GM04503 (cell line): ENCODE results near the gene CASZ1.

Experiments
- DNase-seq: peaks from one replicate; pipeline ENCODE4 v3.0.0-alpha.2; 2012; ENCODE audit warnings: low read depth

Gene CASZ1

DNA sequence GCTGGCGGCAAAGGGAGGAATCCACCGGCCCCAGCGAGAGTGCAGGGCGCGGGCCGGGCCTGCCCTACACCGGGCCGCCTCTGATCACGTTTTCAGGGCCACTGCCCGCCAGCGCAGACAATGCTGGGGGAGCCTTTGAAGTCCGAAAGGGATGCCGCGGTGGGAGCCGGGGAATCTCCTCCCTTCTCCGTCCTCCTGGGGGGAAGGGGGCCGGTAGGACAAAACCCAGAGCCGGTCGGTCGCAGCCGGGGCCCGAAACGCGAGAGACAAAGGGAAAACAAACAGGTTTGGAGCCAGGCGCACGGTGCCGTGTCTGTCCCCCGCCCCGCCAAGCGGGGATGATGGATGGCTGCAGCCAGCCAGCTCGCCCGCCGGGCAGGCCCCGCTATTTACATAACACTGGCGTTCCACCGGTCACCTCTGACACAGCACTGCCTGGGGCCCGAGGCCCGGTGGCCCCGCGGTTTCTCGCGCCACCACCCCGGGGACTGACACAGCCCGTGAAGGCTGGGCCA, 92.0 kb downstream of the CASZ1 start:
- DNase-seq = no peak

- no peak for DNase-seq
These were observed 92.7 kb downstream of the CASZ1 start for GRCh38 chr1:10703702-10704101.

- DNase-seq = no peak
These were observed 95.3 kb downstream of the CASZ1 start for GRCh38 chr1:10701145-10701544.

- DNase-seq = no peak
These were observed 97.0 kb downstream of the CASZ1 start for GRCh38 chr1:10699470-10699835.

DNA sequence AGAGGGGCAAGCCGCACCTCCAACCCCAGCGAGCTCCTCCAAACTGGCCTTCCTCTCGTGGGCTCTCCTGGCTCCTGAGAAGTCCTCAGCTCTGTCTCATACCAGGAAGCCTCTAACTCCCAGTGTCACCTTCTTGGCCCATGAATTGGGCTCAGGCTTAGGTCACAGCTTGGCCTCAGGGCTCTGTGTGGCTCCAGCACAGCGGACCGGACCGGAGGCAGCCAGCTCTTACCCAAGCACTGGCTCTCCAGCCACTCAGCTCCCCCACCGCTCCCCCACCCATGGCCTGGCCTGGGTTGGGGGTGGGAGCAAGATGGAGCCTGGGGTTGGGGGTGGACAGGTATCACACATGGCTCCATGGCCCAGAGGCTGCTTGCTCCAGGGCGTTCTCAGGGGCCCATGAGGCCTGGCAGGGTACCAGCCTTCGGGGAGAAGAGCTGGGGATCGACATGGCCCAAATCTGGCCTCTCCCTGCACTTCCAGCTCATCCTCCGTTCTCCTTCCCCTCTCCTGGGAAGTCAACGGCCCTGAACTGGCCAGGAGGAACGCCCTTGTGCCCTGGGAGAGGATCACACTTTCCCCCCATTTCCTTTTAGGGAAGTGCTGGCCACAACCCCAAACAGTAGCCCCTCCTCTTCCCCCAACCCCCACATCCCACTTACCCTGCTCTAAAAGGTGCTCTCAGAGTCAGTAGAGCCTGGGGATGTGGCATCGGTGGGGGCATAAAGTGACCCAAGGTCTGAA, 97.5 kb downstream of the CASZ1 start:
- no peak for DNase-seq

DNA sequence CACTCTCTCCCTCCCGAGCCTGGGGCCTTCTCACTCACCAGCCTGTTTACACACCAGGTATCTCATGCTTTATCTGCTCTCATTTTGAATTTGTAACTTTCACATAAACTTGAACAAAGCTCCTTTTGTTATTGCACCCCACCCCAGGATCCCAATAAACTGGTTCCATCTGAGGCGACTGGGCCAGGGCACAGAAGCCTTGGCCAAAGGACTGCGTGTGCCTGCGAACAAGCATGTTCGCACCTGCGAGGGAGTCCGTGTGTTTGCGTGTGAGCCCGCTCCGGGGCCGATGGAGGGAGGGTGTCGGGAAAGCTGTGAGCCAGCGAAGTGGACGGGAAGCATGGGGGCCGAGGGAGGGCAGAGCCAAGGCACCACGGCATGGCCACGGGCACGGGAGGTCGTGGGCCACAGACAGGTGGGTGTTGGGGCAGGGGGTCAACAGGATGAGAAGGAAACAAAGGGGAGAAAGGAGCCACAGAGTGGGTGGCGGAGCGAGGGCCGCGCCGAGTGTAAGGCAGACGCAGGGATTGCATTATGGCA, 98.8 kb downstream of the CASZ1 start:
- no peak for DNase-seq

- no peak for DNase-seq
These were observed 99.5 kb downstream of the CASZ1 start for GRCh38 chr1:10696977-10697376.

- peak; percentile 12 for DNase-seq
These were observed 101.5 kb downstream of the CASZ1 start for GRCh38 chr1:10694633-10695627.

DNA sequence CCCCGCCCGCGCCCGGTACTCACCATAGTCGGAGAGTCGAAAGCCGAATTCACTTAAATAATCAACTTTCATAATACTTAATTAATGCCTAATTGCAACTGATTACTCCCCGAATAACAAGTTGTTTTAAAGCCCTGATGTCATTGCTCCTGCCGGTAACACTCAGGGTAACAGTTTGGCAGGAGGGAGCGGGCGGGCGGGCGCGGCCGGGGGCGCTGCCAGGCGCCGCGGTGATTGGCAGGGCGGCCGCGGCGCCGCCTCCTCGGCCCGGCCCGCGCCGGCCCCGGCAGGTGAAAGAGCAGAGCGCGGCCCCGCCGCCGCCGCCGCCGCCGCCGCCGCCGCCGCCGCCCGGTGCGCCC, 102.2 kb downstream of the CASZ1 start:
- DNase-seq = no peak

GRCh38 chr1:10693497-10694273, 102.8 kb downstream of the CASZ1 start:
- DNase-seq = no peak

DNA sequence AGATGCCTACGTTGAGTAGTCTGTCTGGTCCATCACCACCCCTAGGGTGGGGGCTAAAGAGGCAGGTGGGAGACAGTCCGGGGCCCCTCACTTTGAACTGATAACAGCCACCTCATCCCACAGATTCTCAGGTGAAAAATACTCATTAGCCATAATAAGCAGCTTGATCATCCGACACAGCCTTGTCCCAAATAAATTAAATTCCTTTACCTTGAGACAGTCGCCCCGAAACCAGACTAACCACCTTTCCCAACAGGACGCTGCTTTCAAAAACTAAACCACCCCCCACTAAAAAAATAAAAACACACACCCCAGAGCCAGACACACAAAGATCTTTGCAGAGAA, 103.3 kb downstream of the CASZ1 start:
- DNase-seq = no peak

- no peak for DNase-seq
These were observed 103.9 kb downstream of the CASZ1 start for GRCh38 chr1:10692401-10693021.

GRCh38 chr1:10691740-10692125, 104.7 kb downstream of the CASZ1 start:
- no peak for DNase-seq

- DNase-seq = no peak
These were observed 105.2 kb downstream of the CASZ1 start for GRCh38 chr1:10691075-10691739.

GRCh38 chr1:10690484-10690883, 106.0 kb downstream of the CASZ1 start:
- DNase-seq = no peak

DNA sequence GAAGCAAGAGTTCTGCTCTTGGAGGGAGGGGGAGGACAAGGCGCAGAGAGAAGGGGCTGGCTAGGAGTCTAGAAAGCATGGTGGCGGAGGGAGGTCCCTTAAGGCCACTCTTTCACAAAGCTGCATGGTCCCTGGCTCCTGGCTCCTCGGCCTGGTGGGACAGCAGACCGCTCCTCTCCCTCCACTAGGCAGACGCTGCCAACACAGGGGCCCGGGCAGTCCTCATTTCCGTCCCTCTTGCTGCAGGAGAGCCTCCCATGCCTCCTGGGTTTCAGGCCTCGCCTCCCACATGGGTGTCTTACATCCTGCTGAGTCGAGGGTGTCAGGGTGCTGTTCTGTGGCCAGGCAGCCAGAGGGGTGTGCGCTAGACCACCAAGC, 108.0 kb downstream of the CASZ1 start:
- DNase-seq = no peak

DNA sequence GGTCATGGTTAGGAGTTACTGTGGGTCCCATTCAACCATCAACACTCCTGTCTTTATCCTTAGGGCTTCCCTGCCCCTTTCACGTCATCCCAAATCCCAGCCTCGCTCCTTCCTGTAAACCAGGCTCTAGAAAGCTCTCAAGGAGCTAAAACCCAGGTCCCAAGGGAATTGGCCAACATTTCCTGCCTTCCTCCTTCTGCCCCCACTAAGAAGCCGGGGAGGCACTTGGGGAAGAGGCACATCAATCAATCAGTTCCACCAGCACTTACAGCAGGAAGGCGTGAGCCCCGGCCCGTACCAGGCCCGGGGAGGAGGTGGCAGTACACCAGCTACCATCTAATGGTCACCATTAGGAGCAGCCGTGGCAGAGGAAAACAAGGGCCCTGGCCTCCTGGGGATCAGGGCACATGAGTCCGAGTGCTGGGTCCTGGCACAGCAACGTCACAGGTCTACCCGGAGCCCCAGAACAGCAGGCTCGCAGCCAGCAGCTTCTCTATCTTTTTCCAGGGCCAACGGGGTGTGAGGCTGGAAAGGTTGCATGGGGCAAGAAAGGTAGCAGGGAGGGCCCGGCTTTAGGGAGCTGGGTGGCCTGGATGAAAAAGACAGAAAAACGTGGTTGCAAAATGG, 108.6 kb downstream of the CASZ1 start:
- DNase-seq = no peak

DNA sequence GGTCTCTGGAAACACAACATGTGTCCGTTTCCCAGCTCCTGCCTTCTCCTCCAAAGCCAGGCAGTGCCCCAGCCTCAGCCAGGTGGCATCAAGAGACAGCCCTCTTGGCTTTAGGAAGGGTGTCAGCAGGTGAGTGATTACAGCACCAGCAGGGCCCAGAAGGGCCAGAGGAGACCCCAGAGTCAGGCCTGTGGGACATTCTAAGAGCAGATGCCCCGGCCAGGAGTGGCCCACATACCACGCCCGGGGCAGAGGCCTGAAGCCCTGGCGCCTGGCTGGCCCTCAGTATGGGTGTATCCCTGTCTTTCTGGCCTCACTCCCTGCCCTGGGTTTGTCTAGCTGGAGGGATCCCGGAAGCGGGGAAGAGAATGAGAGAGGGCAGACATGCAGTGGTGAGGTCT, 109.2 kb downstream of the CASZ1 start:
- DNase-seq = no peak

GRCh38 chr1:10686404-10687040, 109.9 kb downstream of the CASZ1 start:
- no peak for DNase-seq

DNA sequence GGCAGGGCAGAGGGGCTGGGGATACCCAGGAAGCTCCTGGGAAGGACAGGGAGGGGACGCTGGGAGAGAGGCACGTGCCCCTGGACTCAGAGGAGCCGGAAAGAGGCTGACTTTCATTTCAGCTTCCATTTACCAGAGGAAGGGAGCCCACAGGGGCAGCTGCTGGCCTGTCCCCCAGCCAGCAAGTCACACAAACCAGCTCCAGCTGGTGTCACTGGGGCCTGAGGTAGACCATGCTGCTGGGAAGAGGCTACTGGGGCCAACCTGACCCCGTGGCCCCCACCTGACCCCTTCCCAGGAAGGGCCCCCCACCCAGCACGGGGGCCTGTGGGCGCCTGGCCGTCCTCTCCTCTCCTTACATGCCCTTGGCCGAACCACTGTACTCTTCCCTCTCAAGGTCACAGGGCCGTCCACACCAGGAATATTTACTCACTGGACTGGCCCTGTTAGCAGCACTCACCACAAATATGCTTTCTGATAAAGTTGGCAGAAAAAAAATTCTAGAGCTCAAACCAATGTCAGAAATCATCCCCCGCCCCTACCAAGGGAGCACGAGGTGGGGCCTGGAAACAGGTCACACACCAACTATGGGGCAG, 110.5 kb downstream of the CASZ1 start:
- no peak for DNase-seq
